ENCODE measurements around the gene BNIP2. TPM values are rescaled to one million over a fixed set of nuclear protein-coding genes. Genes with fewer than 3 reads are reported as not detected.
A peak's percentile ranks its signal among the peaks of the same experiment; 100 is the strongest.

BNIP2 gene
- total RNA-seq, 1 donor from 2014 or later = 81.4 TPM

DNA sequence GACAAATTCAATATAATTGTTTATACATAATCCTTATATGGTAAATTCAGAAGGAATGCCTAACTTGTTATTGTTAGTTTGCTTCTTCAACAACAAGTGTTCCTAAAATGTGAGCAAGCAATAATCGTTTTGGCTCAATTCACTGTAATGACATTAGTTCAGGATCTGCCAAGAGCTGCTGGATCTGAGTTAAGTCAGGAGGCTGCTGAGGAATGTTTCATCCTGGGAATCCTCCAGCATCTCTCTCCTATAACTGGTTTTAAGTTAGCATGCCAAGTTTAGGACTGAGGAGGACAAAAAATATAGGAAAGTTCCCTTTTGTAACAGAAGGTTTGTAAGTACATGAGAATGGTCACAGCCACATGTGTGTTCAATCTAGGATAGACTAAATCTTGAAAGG lies 26.9 kb downstream of the BNIP2 start:
- no peak overlapping the region for H3K4me2 ChIP-seq
- H3K4me3 ChIP-seq = no peak overlapping the region
- H3K27ac ChIP-seq = no peak overlapping the region
- H3K27ac Mint-ChIP-seq = no peak overlapping the region
- no peak overlapping the region for H3K4me3 Mint-ChIP-seq
- H3K4me1 Mint-ChIP-seq = no peaks in the 10 kb centered on the region
- peaks cover 21% of the 10 kb centered on the region for H3K36me3 ChIP-seq
- peaks cover 12% of the 10 kb centered on the region for H3K36me3 Mint-ChIP-seq
- TF ChIP-seq, protein P1, sequence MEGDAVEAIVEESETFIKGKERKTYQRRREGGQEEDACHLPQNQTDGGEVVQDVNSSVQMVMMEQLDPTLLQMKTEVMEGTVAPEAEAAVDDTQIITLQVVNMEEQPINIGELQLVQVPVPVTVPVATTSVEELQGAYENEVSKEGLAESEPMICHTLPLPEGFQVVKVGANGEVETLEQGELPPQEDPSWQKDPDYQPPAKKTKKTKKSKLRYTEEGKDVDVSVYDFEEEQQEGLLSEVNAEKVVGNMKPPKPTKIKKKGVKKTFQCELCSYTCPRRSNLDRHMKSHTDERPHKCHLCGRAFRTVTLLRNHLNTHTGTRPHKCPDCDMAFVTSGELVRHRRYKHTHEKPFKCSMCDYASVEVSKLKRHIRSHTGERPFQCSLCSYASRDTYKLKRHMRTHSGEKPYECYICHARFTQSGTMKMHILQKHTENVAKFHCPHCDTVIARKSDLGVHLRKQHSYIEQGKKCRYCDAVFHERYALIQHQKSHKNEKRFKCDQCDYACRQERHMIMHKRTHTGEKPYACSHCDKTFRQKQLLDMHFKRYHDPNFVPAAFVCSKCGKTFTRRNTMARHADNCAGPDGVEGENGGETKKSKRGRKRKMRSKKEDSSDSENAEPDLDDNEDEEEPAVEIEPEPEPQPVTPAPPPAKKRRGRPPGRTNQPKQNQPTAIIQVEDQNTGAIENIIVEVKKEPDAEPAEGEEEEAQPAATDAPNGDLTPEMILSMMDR (IDR thresholded peaks at IDR 0.05) = no peak
- TF ChIP-seq EZH2 (IDR thresholded peaks at IDR 0.05) (no peak), EZH2phosphoT487 (IDR thresholded peaks at IDR 0.05) (no peak)
- no peak overlapping the region for H3K9ac ChIP-seq
- H3K4me1 ChIP-seq = no peaks in the 10 kb centered on the region
- no peaks in the 10 kb centered on the region for H3K9me3 ChIP-seq (ENCODE audit: low read depth)
- H3K27me3 ChIP-seq = no peaks in the 10 kb centered on the region
- no peak overlapping the region for H2AFZ ChIP-seq (replicated peaks)
- no peaks in the 10 kb centered on the region for H4K20me1 ChIP-seq (ENCODE audit: low read depth)
- H3K9me3 Mint-ChIP-seq = no peaks in the 10 kb centered on the region
- H3F3A ChIP-seq (ENCODE audit: low read depth) = peaks cover 22% of the 10 kb centered on the region
- H3K79me2 ChIP-seq (ENCODE audit: low read depth) = peaks cover under 1% of the 10 kb centered on the region
- no peak for DNase-seq (ENCODE audit: low spot score)
- no peaks in the 10 kb centered on the region for H3K27me3 Mint-ChIP-seq (ENCODE audit: insufficient read depth, low read depth)

- H4K20me1 ChIP-seq (ENCODE audit: low read depth) = peaks cover 21% of the 10 kb centered on the region
- H3K36me3 Mint-ChIP-seq = peaks cover 8% of the 10 kb centered on the region
- H3K4me1 ChIP-seq = peaks cover 11% of the 10 kb centered on the region
- H3K4me3 Mint-ChIP-seq = no peak overlapping the region
- H3K4me2 ChIP-seq = no peak overlapping the region
- H3F3A ChIP-seq (ENCODE audit: low read depth) = peaks cover 22% of the 10 kb centered on the region
- TF ChIP-seq EZH2 (IDR thresholded peaks at IDR 0.05) = no peak
- TF ChIP-seq, protein P1 (IDR thresholded peaks at IDR 0.05) = no peak
- no peak for TF ChIP-seq EZH2phosphoT487 (IDR thresholded peaks at IDR 0.05)
- H2AFZ ChIP-seq (replicated peaks) = no peak overlapping the region
- H3K27ac Mint-ChIP-seq = no peak overlapping the region
- no peaks in the 10 kb centered on the region for H3K9me3 Mint-ChIP-seq
- no peak overlapping the region for H3K4me3 ChIP-seq
- no peaks in the 10 kb centered on the region for H3K27me3 ChIP-seq
- no peak overlapping the region for H3K27ac ChIP-seq
- H3K4me1 Mint-ChIP-seq = no peaks in the 10 kb centered on the region
- no peak overlapping the region for H3K9ac ChIP-seq
- peaks cover 8% of the 10 kb centered on the region for H3K36me3 ChIP-seq
- no peaks in the 10 kb centered on the region for H3K27me3 Mint-ChIP-seq (ENCODE audit: insufficient read depth, low read depth)
- DNase-seq (ENCODE audit: low spot score) = no peak
- H3K9me3 ChIP-seq (ENCODE audit: low read depth) = no peaks in the 10 kb centered on the region
- peaks cover 29% of the 10 kb centered on the region for H3K79me2 ChIP-seq (ENCODE audit: low read depth)
Observed at GRCh38 chr15:59659366-59659765, 29.8 kb downstream of the BNIP2 start.

GRCh38 chr15:59657635-59658125 lies 31.4 kb downstream of the BNIP2 start:
- Mint-ChIP-seq H3K27me3 (ENCODE audit: insufficient read depth, low read depth) (no peaks in the 10 kb centered on the region), H3K4me1 (no peaks in the 10 kb centered on the region), H3K4me3 (no peak overlapping the region), H3K27ac (peak overlapping the region; percentile 15), H3K9me3 (no peaks in the 10 kb centered on the region), H3K36me3 (peaks cover 8% of the 10 kb centered on the region)
- no peak for DNase-seq (ENCODE audit: low spot score)
- Histone ChIP-seq H4K20me1 (ENCODE audit: low read depth) (peaks cover 29% of the 10 kb centered on the region), H3K9me3 (ENCODE audit: low read depth) (no peaks in the 10 kb centered on the region), H3K4me1 (peaks cover 11% of the 10 kb centered on the region), H3K27ac (no peak overlapping the region), H3K4me3 (peak overlapping the region; percentile 72), H3K27me3 (no peaks in the 10 kb centered on the region), H3K9ac (no peak overlapping the region), H3K36me3 (peaks cover 1% of the 10 kb centered on the region), H2AFZ (replicated peaks) (no peak overlapping the region), H3K4me2 (peak overlapping the region; percentile 88), H3K79me2 (ENCODE audit: low read depth) (peaks cover 46% of the 10 kb centered on the region), H3F3A (ENCODE audit: low read depth) (peaks cover 22% of the 10 kb centered on the region)
- no peak for TF ChIP-seq EZH2 (IDR thresholded peaks at IDR 0.05)
- TF ChIP-seq EZH2phosphoT487 (IDR thresholded peaks at IDR 0.05) = no peak
- TF ChIP-seq, protein P1 (IDR thresholded peaks at IDR 0.05) = no peak

All from neural progenitor cell (in vitro differentiated cells).